AG10803 (cell line): Measurements from ENCODE around the gene TULP4.

Experiments used
- DNase-seq: peaks from one replicate; pipeline ENCODE4 v3.0.0; 2010; ENCODE audit warnings: low read depth
- H3K4me3 ChIP-seq: 2 replicates; pipeline ENCODE4 v1.5.1; 2011; ENCODE audit warnings: mild to moderate bottlenecking, low read length, control low read depth
- CTCF ChIP-seq: conservative IDR thresholded peaks from 2 replicates; pipeline ENCODE4 v1.5.1; 2011; ENCODE audit warnings: mild to moderate bottlenecking, low read length, control low read depth, inconsistent platforms

The TULP4 gene

DNA sequence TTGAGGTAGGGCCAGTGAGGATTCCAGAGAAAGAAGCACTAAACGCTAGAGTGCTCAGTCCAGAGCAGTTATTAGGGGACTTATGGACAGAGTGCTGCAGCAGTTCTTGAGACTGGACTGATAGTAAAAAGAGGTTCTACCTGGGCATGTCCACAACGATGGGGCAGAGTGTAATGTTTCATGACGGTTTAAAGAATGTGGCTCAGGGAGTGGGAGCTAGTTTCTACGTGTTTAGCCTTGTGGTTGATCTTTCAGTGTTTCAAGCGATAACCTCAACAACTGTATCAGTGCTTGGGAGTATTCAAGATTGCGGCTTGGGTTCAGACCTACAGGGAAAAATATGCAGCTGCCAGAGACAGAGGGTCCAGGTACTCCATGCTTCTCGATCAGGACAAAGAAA is 67.1 kb downstream of the TULP4 start:
- DNase-seq: no peak
- TF ChIP-seq CTCF: no peak

GRCh38 chr6:158381214-158381613 is 68.9 kb downstream of the TULP4 start:
- no peak overlapping the region for H3K4me3 ChIP-seq
- no peak for TF ChIP-seq CTCF
- peak; percentile 7 for DNase-seq

More for the DNA sequence above, 67.1 kb downstream of the TULP4 start:
- H3K4me3 ChIP-seq: no peak overlapping the region

DNA sequence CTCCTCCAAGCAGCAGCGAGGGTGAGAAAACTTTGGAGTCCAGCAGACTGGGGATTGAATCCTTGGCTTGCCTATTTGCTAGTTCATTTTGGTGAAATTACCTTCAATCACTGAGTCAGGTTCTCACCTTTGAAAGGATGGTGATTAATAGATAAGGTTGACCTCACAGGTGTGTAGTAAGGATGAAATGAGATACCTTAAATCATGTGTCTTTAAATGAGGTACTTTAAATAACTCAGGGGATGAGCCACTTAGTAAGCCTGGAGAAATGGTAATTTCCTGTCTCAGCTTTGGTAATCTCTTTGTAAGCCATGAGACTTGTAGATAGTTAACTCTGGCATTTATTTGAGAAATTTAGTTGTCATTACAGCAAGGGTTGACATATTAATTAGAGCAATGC is 70.2 kb downstream of the TULP4 start:
- no peak for TF ChIP-seq CTCF
- no peak overlapping the region for H3K4me3 ChIP-seq
- DNase-seq: no peak

DNA sequence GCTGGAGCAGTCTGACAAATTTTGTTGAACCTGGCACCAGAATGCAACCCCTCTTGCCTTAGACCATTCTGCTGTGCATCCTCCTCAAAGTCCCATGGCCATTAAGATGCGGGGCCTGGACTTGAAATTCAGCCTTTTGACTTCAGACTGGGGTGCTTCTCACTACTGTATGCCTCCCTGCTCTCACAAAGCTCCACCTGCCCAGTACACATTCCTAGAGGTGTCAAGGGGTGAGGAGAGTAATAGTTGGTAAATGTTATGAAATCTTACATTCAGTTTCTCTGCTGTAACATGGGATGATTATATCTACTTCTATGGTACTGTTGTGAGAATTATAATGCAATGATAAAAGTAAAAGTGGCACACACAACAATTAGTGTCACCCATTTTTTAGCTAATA is 70.8 kb downstream of the TULP4 start:
- no peak for DNase-seq
- no peak overlapping the region for H3K4me3 ChIP-seq
- TF ChIP-seq CTCF: no peak

- DNase-seq: no peak
- TF ChIP-seq CTCF: no peak
- H3K4me3 ChIP-seq: no peak overlapping the region
These were observed 71.3 kb downstream of the TULP4 start for GRCh38 chr6:158383542-158383941.

GRCh38 chr6:158384671-158385110 is 72.4 kb downstream of the TULP4 start:
- H3K4me3 ChIP-seq: no peak overlapping the region
- DNase-seq: no peak
- TF ChIP-seq CTCF: no peak

GRCh38 chr6:158387036-158387435 is 74.8 kb downstream of the TULP4 start:
- no peak overlapping the region for H3K4me3 ChIP-seq
- TF ChIP-seq CTCF: no peak; the same call in 1 of the 2 replicates
- DNase-seq: no peak
